ENCODE measurements around the gene MARVELD3.

Gene MARVELD3

DNA sequence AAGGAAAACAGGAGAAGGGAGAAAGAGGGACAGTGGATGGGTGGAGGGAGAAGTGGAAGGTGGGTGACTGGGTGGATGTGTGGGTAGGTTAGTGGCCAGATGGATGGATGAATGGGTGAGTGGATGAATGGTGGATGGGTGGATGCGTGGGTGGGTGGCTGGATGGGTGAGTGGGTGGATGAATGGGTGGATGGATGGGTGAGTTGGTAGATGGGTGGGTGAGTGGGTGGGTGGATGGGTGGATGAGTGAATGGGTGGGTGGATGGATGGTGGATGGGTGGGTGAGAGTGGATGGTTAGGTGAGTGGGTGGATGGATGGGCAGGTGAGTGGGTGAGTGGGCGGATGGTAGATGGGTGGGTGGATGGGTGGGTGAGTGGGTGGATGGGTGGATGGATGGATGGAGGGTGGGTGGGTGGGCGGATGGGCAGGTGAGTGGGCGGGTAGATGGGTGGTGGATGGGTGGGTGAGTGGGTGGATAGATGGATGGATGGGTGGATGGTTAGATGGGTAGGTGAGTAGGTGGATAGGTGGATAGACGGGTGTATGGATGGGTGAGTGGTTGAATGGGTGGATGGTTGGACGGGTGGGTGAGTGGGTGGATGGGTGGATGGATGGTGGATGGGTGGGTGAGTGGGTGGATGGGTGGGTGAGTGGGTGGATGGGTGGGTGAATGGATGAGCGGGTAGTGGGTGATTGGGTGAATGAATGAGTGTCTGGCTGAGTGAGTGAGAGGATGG lies 702 bp upstream of the MARVELD3 start:
- DNase-seq, result no peak

DNA sequence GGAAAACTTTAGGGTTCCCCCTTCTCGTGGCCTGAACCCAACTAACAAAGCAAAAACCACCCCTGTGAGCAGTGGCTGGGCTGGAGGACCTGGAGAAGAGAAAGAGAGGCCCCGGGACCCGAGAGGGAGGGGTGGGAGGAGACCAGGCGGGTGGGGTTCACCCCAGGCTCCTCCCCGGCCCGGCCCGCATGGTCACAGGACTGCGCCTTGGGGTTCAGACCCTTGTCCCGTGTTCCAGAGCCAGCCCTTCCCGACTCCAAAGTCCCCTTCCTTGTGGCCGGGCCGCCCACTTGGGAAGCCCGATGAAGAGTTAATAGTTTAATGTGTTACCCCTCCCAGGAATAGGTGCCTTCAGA lies 852 bp downstream of the MARVELD3 start:
- no peak for DNase-seq

DNA sequence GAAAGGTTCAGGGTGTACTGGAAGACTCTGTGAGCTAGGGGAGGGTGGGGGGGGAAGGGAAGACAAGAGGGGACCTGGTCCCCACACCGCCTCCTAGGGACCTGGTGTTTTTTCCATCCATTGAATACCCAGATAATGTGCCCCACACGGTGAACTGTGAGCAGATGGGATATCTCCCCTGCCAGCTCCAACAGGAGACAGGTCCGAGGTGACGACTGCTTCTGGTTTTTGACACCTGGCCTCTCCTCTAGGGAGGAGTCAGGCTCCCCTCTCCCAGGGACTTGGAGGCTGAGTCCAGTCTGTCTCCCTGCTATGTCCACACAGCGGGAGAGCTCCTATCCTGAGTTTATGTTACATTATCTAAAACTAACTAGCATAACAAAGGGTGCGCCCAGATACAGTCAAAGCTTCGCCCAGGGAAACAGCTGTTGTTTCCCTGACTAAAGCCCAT lies 1.8 kb downstream of the MARVELD3 start:
- no peak for DNase-seq

DNA sequence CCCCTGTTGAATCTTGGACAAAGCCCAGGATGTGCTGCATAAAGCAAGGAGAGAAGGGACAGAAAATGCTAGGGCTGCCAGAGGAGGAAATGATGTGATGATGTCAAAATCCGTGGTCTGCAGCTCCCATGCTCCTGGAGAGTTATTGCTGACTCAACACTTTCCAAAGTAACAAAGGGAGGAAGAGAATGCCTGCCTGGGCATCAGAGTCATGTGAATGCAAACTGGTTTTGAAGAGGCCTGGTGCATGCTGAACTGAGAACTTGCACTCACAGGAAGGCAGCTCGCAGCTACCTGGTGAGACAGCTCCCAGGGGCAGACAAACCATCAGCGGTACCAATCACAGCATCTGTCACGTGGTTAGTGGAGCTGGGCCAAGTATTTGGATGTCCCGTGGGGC lies 2.8 kb downstream of the MARVELD3 start:
- DNase-seq, result no peak

DNA sequence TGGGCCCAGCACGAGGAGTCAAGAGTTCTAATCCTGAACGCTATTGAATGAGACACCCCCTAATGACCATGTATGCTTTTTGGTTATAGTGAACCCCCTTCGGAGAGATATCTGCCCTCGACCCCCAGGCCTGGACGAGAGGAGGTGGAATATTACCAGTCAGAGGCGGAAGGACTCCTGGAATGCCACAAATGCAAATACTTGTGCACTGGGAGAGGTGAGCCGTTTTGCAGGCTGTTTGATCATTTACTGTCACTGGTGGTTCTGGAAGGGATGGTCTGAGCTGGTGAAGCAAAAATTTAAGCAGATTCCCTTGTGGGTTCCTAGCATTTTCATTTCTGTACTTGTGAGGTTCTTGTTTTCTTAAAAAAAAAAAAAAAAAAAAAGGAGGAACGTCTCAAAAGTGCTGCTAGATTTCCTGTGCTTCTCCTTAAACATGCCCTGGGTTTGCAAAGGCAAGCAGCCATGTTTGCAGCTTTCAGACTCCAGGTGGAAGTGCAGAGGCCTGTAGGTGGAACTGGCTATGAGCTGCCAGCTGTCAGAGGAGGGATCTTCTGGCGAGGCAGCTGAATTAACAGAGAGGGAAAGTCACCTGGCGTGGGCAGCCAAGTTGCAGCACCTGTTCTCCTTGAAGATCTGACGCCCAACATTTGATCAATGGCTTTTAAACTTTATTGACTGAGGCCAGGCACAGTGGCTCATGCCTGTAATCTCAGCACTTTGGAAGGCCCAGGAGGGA lies 3.5 kb downstream of the MARVELD3 start:
- DNase-seq, result no peak

DNA sequence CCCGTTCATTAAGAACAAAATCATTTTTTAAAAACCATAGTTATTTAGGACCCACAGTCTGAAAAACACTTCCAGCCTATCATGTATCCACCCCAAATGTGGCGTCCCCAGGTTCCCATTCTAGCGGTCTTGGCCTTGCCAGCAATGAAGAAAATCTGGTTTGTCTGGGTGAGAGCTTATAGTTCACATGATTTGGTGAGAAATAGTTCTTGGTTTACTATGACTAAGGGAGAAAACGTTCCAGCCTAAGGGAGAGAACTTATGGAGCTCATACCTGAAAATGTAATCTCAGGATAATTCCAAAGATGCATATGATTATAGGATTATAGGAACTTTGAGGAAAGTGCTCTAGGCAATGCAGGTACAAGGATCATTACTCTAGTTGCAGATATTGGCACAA lies 4.8 kb downstream of the MARVELD3 start:
- no peak for DNase-seq

DNA sequence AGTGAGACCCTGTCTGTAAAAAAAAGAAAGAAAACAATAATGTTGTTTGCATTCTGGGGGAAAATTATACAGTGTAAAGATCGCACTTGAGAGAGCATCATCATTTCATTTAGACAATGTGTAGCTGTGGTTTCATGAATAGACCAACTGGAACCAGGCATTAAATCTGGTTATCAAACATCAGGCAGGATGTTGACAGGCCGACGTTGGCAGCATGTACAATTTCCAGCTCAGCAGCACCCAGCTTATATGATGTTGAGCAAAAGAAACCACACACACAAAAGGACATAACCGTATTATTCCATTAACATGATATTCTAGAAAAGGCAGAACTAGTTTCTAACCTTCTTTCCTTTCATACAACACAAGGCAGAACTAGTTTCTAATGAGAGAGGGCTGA lies 5.8 kb downstream of the MARVELD3 start:
- DNase-seq, result no peak

DNA sequence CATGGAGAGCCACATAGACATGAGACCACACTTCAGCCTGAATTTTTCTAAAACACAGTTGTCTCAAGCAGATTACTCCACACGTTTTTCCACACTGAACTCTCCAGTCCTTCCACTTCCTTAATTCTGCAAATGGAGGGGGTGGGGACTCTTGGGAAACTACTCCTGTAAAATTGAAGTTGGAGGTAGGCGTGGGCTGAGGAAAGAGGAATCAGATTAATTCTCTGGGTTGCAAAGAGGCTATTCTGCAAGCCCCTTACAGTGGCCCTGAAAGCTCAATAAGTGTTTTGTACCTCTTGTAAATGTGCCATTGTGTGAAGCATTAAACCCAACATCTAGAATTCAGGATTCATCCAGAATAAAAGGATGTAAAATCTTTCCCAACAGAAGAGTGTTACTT lies 9.6 kb downstream of the MARVELD3 start:
- DNase-seq, result no peak

DNA sequence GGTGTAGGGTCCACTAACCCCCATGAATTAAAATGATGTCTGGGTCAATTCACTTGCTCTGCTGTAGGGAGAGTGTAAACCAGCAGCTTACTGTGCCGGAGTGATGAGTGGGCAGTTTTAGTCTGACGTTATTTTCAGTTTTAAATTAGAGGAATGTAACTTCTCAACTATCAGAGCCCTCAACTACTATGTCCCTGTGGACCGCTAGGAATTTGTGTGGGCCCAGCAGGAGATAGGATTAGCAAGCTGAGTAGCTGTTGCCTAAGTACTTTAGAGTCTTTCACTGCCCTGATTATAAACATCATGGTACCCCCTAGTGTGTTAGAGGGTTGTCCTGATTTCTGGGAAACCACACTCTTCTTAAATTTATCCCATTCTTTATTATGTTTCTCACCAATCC lies 11.4 kb downstream of the MARVELD3 start:
- DNase-seq, result no peak

DNA sequence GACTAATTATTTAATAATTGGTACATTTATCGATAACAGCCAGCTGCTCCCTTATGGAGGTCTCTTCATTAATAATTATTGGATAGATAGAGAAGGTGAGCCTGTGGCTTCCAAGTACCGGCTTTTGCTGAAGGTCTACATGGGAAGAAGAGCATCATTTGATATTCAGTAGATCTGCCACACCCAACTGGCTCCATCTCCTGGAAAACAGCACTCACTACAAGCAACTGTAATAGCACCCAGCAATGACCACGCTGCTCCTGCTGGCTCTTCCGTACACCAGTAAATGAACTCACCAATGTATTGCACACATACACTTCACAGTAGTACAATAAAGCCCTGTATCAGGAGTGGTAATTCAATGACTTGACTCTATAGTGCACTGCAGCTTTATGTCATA lies 19.5 kb downstream of the MARVELD3 start:
- DNase-seq, result no peak

DNA sequence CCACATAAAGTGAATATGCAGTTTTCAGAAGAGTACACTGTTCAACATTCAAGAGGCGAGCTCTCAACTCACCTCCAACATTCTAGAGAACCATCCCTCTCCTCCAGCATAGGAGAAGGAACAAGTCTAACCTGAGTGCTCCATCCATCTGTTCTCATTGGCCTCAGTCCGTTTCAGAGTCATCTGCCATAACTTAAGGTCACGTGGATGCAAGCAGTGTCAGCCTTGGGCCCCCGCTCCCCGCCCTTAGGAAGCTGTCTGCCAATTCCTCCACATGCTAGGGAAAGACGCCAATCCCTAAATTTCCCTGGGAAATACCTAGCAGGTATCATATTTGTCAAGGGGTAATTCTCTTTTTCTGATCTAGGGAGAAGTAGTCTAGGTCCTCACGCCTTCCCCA lies 21.4 kb downstream of the MARVELD3 start:
- DNase-seq, result no peak

DNA sequence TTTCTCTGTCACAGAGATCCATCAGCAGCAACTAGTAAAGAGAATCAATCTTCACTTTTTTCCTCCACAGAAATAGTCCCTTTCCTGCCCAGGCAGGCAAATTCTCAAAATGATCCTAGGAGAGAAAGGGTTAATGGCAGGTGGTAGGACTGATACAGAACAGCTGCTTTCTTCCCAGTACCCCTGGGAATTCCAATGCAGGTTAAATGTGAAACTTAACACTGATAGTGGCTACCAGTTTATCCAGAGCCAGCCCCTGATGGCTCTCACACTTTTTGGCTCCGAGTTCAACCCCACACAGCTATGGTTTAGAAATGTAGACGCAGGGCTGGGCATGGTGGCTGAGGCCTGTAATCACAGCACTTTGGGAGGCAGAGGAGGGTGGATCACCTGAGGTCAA lies 22.2 kb downstream of the MARVELD3 start:
- no peak for DNase-seq

DNA sequence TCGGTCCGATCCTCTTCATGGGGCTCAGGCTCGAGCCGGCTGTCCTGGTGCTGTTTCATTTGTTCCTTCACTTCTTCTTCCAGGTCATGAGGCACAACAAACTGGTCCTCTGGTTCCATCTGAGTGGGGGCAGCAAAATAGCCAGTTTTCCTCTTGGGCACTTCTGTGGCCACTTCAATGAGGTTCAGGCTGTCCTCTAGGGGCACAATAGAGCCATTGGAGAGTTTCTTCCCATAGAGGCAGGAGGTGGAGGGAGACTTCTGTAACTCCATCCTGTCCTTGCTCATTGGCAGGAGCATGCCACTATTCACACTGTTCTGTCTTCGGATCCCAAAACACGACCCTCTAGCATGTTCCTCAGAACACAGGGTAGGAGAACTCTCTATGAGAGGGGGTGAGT lies 22.9 kb downstream of the MARVELD3 start:
- DNase-seq, result no peak

DNA sequence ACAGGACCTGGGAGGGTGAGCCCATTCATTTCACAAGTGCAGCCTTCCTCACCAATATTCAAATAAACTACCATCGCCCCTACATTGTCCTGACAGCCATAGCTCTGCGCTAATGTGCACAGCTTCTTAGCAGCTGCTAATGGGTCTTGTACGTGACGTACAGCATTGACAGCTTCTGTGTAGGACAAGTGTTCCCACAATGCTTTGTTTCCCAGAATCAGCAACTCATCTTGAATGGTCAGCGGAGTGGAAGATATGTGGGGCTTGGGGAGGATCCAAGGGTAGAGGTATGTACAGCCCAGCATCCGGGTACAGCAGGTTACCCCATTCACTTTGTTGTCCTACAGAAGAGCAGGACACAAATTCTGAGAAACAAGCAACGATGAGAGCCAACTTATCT lies 23.7 kb downstream of the MARVELD3 start:
- no peak for DNase-seq

DNA sequence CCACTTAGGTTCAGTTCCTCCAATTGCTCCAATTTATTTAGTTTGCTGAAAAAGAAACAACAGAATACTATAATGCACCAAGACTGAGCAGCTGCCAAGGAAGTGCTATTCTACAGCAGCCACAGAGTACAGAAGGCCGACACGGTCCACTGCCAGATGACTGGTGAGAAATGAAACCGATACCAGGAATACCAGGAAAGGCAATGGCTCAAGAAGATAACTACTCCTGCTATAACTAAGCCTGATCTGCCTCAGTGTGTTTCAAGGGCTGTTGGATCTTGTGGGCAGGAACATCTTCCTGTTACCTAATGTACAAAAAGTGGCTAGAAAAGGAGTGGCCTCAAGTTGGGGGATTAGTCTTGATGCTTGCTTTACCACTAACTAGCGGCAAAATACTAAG lies 32.8 kb downstream of the MARVELD3 start:
- DNase-seq, result no peak

DNA sequence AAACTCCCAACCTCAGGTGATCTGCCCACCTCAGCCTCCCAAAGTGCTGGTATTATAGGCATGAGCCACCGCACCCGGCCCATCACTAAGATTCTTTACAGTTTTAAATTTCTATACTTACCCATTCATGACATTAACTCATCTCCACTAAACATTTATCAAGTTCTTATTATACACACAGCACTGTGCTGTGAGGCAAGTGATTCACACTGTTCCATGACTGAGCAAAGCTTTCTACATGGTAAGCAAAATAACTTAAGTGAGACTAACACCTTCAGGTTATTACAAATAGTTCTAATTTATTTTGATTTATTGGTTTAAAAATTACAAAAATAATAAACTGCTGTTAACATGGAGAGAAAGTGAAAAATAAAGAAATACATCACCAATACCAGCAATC lies 33.5 kb downstream of the MARVELD3 start:
- no peak for DNase-seq

DNA sequence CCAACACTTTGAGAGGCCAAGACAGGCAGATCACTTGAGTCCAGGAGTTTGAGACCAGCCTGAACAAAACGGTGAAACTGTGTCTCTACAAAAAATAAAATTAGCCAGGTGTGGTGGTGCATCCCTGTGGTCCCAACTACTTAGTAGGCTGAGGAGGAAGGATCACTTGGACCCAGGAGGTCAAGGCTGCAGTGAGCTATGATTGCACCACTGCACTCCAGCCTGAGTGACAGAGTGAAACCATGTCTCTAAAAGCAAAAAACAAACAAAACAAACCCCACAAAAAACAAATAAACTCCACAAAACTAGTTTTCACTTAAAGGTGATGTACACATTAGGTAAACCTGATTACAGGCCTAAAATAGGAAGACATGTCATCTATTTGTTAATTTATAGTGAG lies 40.3 kb downstream of the MARVELD3 start:
- no peak for DNase-seq

DNA sequence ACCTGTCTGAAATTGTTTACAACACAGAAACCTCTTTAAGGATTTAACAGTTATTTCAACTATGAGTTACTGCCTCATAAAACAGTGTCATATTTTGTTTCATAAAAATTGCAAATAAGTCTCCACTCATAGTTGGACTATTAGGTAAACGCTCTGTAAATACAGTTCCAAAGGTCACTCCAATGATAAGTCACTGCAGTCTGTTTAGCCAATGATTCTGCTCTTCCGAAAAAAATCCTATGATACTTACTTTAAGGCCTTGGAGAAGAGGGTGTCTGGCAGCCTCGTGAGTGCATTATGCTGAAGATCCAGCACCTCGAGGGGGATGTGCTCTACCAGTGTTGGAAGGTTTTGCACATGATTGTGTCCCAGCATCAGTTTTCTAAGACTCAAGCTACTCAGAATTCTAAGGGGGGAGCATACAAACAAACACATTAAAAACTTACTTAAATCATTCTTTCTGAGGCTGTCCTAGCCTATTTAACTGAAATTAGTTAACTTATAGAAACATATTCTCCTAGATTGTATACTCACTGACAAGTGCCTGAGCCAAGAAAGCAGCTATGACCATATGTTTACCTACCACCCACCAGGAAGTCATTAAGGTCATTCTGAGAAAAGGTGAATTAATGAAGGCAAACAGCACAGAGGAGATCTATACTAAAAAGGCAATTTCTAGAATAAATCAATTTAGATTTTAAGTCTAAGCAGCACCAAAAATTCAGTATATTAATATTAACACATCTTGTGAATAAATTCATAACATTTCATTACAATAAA lies 41.1 kb downstream of the MARVELD3 start:
- no peak for DNase-seq

DNA sequence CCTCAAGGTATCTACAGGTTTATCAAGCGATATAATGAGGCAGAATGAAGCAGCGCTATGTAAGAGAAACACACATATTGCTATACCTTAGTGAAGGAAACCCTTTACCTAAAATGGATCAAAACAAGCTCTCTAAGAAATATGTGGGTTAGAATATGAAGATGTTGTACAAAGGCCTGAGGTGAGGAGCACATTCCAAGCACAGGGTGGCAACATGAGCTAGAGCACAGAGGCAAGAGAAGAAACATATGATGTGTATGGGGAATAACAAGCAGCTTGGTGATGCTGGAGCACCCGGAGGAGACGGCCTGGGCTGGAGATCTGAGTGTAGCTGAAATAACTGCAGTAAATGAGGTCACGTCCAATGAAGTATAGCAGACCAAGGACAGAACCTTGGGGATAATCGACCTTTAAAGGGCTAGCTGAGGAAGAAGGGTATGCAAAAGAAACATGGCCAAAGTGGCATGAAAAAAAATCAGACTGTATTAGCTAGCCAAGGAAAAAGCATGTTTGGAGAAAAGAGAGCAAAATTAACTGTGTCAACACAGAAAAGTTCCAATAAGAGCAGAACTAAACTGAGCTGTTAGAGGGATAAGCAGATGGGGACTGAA lies 44.0 kb downstream of the MARVELD3 start:
- DNase-seq, result no peak

DNA sequence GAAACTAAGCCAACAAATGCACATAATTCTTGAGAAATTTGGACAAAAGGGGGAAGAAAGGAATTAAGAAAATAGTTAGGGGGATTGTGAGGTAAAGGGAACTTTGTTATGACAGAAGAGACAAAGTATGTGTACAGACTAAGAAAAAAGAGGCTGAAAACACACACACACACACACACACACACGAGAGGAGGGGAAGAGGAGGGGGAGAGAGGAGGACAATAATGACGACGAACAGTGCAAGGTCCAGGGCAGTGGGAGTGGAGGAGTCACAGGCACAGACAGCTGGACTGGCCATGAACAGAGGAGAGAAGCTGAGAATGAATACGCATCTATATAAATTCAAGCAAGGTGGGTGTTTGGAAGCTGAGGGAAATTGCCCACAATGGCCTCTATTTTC lies 44.6 kb downstream of the MARVELD3 start:
- DNase-seq, result no peak

DNA sequence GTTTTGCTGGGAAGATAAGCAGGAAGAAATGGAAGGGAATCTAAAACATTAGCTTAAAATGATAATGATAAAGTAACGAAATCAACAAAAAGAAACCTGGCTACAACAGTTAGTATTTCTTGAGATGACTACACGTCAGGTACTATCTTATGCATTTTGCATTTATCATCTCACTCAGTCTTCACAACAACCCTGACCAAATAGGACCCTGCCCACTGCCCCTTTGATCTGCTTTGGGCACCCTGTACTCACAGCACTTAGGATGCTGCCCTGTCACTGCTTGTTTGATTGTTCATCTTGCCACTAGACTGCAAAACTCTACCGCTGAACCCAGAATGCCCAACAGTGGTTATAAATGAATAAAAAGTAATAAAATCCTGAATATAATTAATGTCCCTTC lies 45.2 kb downstream of the MARVELD3 start:
- no peak for DNase-seq

DNA sequence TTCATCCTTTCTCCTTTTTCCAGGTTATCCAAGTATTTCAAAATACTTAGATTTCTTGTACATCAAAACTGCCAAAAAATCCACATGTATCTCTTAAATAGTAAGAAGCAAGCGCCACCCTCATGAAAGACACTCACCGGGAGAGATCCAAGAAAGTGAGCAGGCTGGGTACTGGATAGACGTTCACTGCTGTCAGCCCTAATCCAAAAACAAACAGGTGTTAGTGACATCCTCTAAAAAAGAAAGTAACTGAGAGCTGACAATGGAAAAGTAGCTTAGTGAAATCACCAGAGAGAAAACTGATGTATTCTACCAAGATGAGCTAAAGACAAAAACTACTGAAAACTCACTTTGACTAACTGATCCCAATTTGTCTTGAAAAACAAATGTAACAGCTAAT lies 46.1 kb downstream of the MARVELD3 start:
- no peak for DNase-seq

DNA sequence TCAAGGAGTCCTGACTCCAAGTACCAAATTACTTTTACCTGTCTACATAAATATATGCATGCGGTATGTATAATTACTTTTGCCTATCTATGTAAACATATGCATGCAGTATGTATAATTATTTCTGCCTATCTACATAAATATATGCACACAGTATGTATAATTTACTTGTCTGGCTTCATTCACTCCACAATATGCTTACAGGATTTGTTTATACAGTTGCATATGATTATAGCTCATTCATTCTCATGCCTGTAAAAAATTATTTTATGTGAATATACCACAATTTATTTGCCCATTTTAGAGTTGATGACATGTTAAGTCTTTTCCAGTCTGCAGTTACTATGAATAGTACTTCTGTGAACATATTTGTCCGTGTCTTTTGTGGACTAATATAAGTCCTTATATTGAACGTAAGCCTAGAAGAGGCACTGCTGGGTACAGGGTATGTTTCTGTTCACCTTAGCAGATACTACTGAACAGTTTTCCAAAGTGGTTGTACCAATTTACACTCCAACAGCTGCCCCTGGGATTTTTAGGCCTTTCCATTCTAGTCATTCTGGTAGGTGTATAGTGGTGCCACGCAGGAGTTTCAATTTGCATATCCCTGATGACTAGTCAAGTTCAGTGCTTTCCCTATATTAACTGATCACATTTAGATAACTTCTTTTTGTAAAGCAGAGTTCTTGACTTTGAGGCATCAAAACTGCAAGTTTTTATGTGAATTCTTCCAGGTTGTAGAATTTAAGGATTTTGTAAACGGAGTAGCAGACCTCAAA lies 47.0 kb downstream of the MARVELD3 start:
- DNase-seq, result no peak

Data from femur (tissue), 1 donor.